ENCODE data around the gene SUSD6.

DNA sequence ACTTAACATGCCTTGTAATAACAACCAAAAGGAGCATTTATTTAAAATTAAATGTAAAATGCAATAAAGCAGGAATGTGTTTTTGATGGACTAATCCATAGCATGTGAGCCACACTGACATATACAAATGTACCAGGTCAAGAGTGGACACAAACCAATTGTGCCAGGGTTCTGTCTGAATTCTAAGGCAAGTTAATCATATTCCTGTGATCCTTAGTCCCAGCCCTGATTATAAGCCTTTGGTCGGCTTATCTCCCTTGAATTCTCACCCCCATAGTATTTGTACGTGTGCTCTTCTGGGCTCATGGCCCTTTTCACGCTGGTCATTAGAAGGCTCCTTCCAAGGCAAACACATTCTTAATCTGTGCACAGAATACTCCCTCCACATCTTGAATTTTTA is 144.9 kb downstream of the SUSD6 start:
- TF ChIP-seq, protein P1, sequence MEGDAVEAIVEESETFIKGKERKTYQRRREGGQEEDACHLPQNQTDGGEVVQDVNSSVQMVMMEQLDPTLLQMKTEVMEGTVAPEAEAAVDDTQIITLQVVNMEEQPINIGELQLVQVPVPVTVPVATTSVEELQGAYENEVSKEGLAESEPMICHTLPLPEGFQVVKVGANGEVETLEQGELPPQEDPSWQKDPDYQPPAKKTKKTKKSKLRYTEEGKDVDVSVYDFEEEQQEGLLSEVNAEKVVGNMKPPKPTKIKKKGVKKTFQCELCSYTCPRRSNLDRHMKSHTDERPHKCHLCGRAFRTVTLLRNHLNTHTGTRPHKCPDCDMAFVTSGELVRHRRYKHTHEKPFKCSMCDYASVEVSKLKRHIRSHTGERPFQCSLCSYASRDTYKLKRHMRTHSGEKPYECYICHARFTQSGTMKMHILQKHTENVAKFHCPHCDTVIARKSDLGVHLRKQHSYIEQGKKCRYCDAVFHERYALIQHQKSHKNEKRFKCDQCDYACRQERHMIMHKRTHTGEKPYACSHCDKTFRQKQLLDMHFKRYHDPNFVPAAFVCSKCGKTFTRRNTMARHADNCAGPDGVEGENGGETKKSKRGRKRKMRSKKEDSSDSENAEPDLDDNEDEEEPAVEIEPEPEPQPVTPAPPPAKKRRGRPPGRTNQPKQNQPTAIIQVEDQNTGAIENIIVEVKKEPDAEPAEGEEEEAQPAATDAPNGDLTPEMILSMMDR (IDR thresholded peaks at IDR 0.05; ENCODE audit: low read depth, low read length, poor library complexity, severe bottlenecking): no peak
- TF ChIP-seq EZH2phosphoT487 (IDR thresholded peaks at IDR 0.05; ENCODE audit: borderline replicate concordance, low read length): no peak

Data from DOHH2 (cell line).